GM12873 (cell line): Measurements from ENCODE around the gene PLPP3.

Experiments used
- TF ChIP-seq, protein P1 (sequence below): IDR thresholded peaks from 2 replicates; pipeline ENCODE4 v1.5.1; 2012; ENCODE audit warnings: low read depth, mild to moderate bottlenecking, moderate library complexity, low read length, control low read depth; ENCODE audit not compliant: insufficient read depth; ENCODE audit errors: missing control alignments

Gene PLPP3

DNA sequence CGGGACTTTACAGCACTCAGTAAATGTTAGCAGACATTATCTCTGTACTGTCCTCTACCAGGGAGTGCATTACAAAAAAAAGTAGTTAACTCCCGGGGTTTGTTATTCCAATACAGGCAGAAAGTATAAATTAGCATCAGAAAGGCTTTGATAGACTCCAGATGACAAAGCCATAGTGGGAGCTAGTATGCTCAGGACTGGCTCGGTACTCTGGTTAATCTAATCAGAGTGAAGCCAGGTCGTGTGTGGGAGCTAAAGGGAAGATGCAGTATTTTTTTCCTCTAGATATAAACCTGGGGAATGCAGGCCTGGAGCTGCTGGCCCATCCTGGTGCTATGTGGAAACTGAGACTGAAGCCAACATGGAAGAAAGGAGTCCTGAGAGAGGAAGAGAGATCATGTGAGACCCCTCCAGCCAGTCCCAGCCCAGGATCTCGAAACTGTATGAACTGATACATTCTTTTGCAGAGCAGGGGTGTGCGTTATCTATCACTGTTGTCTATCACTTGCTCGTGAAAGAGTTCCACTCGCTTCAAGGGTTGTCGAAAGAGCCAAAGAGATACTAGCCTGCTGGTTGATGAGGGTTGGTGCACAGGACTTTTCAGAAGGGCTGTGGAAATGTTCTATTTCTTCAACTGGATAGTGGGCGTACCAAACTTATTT, 125.8 kb downstream of the PLPP3 start:
- TF ChIP-seq, protein P1, sequence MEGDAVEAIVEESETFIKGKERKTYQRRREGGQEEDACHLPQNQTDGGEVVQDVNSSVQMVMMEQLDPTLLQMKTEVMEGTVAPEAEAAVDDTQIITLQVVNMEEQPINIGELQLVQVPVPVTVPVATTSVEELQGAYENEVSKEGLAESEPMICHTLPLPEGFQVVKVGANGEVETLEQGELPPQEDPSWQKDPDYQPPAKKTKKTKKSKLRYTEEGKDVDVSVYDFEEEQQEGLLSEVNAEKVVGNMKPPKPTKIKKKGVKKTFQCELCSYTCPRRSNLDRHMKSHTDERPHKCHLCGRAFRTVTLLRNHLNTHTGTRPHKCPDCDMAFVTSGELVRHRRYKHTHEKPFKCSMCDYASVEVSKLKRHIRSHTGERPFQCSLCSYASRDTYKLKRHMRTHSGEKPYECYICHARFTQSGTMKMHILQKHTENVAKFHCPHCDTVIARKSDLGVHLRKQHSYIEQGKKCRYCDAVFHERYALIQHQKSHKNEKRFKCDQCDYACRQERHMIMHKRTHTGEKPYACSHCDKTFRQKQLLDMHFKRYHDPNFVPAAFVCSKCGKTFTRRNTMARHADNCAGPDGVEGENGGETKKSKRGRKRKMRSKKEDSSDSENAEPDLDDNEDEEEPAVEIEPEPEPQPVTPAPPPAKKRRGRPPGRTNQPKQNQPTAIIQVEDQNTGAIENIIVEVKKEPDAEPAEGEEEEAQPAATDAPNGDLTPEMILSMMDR, result no peak

DNA sequence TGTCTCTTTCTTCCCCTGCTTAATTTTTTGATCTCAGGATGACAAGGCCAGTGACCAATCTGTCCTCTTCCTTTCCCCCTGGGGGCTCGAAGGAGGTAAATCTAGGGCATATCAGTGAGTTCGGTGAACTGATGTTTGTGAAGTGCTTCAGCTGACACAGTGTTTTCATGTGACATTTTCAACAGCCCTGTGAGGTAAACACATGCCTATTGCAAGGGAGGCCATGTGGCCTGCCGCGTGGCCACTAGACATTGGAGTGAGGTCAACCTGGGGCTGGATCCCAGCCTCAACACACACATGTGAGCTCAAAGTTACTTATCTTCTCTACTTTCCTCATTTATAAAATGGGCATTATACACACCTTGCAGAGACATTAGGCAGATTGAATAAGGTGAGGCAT, 126.3 kb downstream of the PLPP3 start:
- TF ChIP-seq, protein P1, result no peak

DNA sequence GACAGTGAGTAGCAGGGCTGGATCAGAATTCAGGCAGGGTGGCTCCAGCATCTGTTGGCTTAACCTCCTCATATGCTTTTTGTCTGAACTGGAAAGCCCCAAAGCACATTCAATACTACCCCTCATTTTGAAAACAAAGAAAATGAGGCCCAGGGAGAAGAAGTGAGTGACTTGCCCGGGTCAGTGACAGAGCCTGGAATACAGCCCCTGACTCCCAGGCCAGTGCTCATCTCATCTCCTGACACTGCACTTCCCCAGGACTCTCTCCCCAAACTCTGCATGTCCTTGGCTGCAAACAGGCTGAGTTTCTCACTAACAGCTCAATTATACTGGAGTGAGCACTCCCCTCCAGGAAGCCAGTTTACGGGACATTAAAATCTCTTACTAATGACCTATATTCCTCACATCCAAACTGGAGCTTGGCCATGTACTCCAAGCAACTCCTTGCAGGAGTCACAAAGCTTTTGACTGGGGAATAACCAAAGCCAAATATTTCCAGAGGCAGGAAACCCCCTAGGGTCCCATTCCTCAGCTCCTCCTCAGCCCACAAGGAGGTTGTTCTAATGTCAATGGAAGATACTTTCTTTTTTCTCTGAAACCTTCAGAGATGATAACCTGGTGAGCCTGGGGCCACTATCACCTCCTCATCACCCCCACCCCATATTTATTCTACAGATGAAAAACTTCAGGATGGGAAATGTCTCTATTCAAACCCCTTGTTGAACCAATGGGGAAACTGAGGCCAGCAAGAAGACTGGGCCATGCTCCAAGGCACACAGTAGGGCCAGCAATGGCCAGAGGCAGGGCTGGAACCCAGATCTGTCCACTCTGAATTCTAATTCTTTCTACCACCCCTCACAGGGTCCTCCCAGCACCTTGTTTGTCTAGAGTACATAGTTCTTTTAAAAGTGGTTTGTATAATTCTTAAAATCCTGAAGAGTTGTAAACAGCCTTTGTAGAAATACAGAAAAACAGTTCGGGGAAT, 127.0 kb downstream of the PLPP3 start:
- TF ChIP-seq, protein P1, result no peak

DNA sequence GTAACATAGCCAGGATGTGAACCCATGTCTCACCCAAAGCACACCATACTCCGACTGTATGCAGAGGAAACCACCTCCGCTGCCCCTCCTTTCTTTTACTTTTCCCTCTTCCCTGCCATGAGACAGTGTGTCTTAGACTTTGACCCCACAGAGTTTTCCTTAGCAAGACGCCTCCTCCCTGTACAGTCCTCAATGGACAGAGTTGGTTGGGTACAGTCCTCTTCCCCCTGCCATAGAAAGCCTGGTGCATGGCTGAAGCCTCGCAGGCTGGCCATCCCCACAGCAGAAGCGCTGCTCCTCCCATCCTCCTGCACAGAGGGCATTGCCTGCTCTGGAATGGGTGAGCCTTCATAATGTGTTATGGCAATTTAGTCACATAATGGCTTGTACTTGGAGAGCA, 127.9 kb downstream of the PLPP3 start:
- TF ChIP-seq, protein P1, result no peak

DNA sequence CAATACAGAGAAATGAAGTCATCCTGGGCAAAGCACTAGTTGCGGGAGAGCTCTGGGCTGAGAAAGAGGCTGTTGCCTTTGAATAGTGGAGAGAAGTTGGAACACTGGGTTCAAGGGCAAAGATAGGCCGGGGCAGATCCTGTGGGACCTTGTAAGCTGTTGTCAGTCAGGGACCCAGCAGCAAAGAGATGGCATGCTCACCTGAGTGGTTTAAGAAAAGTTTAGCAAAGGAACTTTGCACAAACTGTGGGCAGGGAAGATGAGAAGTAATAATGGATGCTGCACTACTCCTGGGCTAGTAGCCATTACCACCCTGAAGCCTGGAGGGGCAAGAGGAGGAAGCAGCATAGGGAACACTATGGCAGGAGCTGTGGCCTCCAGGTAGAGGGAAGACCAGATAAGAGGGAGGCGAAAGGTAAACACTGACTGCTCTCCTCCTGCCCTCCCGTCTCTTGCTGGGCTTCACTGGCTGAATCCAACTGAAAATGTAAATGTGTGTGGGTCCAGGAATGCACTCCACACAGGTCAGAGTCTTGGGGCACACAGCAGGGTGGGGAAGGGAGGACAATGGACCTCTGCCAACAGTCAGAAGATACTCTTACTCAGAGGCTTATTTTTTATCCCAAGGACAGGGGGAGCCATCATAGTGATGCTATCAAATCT, 129.2 kb downstream of the PLPP3 start:
- TF ChIP-seq, protein P1, result no peak

DNA sequence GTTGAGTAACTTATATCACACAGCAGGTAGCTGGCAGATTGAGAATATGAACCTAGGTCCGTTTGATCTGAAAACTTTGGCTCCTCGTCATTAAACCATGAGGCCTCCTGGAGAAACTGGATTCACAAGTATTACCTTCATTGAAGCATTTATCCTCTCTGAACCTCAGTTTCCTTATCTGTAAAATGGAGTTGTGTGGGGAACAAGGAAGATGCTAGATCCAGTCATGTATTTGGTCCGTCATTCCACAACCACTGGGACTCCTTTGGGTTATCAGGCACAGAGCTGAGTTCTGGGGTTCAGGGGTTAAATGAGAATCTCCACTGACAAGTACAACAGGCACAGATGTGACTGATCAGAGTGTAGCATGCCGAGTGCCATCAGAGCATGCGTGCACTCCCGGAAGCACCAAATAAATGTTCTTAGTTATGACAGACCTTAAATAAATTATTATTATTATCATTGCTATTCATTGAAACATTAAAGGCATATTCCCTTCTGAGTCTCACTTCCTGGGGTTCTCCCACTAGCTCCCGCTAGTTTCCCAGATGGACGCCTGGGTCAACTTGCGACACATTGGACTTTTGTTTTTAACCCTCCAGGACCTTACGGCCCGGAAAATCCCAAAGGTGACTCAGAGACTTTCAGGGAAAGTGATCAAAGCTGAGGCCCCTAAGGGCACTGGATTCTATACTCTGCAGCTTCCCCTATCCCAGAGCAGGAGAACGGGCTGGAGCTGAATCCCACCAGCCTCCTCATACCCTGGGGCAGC, 130.6 kb downstream of the PLPP3 start:
- TF ChIP-seq, protein P1, result no peak
